ENCODE data around the gene VPS35L. TPM values are rescaled to one million over a fixed set of nuclear protein-coding genes. Genes with fewer than 3 reads are reported as not detected.
"Not testable (repeated sequence)": the region's sequence is repeated elsewhere in the genome, so short reads cannot be mapped to it uniquely, and the experiment has no call there.

VPS35L gene
- total RNA-seq, 1 donor from 2014 or later = 60.0 TPM

DNA sequence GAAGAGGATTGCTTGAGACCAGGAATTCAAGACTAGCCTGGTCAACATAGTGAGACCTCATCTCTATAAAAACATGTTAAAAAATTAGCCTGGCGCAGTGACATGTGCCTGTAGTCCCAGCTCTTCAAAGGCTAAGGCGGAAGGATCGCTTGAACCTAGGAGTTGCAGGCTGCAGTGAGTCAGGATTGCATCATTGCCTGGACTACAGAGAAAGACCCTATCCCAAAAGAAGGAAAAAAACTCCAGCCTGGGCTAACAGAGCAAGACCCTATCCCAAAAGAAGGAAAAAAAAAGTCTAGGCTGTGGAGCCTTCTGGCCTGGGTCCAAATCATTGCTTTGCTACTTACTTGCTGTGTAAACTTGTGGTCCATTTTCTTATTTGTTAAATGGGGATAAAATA lies 26.8 kb upstream of the VPS35L start:
- H3K4me3 Mint-ChIP-seq (ENCODE audit: unreplicated experiment) = no peak overlapping the region
- H3K36me3 Mint-ChIP-seq (ENCODE audit: low read depth, unreplicated experiment) = no peaks in the 10 kb centered on the region
- H3K27me3 Mint-ChIP-seq (ENCODE audit: unreplicated experiment) = peaks cover 1% of the 10 kb centered on the region
- no peak overlapping the region for H3K27ac Mint-ChIP-seq (ENCODE audit: unreplicated experiment)
- DNase-seq (ENCODE audit: low spot score) = no peak
- no peaks in the 10 kb centered on the region for H3K9me3 Mint-ChIP-seq (ENCODE audit: unreplicated experiment)
- TF ChIP-seq, protein P1, sequence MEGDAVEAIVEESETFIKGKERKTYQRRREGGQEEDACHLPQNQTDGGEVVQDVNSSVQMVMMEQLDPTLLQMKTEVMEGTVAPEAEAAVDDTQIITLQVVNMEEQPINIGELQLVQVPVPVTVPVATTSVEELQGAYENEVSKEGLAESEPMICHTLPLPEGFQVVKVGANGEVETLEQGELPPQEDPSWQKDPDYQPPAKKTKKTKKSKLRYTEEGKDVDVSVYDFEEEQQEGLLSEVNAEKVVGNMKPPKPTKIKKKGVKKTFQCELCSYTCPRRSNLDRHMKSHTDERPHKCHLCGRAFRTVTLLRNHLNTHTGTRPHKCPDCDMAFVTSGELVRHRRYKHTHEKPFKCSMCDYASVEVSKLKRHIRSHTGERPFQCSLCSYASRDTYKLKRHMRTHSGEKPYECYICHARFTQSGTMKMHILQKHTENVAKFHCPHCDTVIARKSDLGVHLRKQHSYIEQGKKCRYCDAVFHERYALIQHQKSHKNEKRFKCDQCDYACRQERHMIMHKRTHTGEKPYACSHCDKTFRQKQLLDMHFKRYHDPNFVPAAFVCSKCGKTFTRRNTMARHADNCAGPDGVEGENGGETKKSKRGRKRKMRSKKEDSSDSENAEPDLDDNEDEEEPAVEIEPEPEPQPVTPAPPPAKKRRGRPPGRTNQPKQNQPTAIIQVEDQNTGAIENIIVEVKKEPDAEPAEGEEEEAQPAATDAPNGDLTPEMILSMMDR (IDR thresholded peaks at IDR 0.05; ENCODE audit: unreplicated experiment) = no peak
- peaks cover 10% of the 10 kb centered on the region for H3K4me1 Mint-ChIP-seq (ENCODE audit: unreplicated experiment)

DNA sequence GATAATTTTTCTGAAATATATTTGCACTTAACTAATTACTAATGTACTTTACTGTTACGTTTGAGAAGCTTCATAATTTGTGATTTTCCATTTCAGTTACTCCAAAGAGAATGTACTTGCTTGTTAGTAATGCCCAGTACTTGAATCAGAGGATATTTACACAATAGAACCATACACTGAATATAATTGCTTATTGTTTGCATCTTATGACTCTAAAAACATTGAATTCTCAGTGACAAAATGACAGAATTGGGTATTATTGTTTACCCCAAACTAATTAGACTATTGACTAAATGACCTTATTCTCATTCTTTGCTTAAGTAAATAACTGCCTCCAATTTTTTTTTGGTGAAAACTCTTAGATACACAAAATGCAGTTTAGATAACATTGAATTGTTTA lies 22.9 kb upstream of the VPS35L start:
- no peak overlapping the region for H3K27ac Mint-ChIP-seq (ENCODE audit: unreplicated experiment)
- H3K36me3 Mint-ChIP-seq (ENCODE audit: low read depth, unreplicated experiment) = no peaks in the 10 kb centered on the region

DNA sequence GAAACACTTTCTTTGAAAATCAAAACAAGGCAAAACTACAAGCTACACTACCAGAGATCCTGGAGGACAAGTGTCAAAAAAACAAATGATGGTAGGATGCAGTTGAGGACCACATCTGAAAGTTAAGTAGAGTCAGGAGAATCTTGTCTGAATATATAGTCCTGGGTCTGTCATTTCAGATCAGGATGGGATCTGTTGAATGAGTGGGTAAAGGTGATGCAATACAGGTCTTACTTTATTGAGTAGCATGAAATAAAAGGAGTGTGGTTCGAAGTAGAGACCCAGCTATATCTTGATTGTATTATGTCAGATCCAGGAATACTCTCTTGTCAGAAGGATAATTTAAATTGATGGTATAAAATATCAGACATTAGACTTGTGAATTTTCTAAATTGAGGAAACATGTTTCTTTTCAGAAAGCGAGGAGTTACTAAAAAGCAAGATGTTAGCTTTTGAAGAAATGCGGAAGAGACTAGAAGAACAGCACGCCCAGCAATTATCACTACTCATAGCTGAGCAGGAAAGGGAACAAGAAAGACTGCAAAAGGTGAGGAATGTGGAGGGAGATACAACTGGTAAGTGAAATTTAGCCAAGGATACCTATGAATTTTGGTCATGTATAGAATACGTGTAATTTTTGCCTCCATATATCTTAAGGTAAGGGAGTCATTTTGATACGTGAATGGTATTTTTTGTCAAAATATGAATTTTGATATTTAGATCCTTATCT lies 15.1 kb upstream of the VPS35L start:
- no peak for DNase-seq (ENCODE audit: low spot score)
- Mint-ChIP-seq H3K27ac (ENCODE audit: unreplicated experiment) (no peak overlapping the region), H3K27me3 (ENCODE audit: unreplicated experiment) (peaks cover 3% of the 10 kb centered on the region), H3K4me1 (ENCODE audit: unreplicated experiment) (peaks cover 2% of the 10 kb centered on the region), H3K36me3 (ENCODE audit: low read depth, unreplicated experiment) (peaks cover 13% of the 10 kb centered on the region), H3K4me3 (ENCODE audit: unreplicated experiment) (no peak overlapping the region), H3K9me3 (ENCODE audit: unreplicated experiment) (no peaks in the 10 kb centered on the region)
- TF ChIP-seq, protein P1 (IDR thresholded peaks at IDR 0.05; ENCODE audit: unreplicated experiment) = no peak

More for the DNA sequence above, 22.9 kb upstream of the VPS35L start:
- H3K4me1 Mint-ChIP-seq (ENCODE audit: unreplicated experiment) = no peaks in the 10 kb centered on the region
- no peak for DNase-seq (ENCODE audit: low spot score)
- TF ChIP-seq, protein P1 (IDR thresholded peaks at IDR 0.05; ENCODE audit: unreplicated experiment) = no peak
- H3K27me3 Mint-ChIP-seq (ENCODE audit: unreplicated experiment) = no peaks in the 10 kb centered on the region
- H3K9me3 Mint-ChIP-seq (ENCODE audit: unreplicated experiment) = no peaks in the 10 kb centered on the region
- no peak overlapping the region for H3K4me3 Mint-ChIP-seq (ENCODE audit: unreplicated experiment)

DNA sequence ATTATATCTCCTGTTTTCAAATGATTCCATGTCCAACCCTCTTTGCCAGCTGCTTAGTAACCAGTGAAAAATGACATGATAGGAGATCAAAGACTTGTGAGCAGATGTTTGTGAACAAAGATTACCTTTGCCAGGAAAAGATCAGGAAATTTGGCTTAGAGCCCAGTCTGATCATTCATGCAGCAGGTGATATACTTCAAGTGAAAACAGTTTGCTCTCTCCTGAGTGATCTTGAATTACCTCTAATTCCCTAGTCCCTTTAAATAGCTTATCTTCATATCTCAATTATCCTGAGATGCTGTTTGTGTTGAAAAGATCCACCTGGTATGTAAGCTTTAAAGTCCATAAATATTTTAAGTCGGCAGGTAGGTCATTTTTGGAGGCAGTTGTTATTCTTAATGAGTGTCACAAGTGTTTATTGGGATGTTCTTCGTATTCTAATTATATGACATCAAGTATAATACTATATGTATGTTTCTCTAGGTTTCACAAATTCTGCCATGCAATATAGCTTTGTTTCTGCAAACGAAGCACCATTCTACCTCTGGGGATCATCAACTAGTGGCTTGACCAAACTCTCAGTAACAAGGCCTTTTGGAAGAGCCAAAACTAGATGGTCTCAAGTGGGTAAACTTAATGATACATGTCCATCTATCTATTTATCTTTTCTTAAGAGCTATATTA lies 13.2 kb upstream of the VPS35L start:
- Mint-ChIP-seq H3K4me1 (ENCODE audit: unreplicated experiment) (peaks cover 2% of the 10 kb centered on the region), H3K4me3 (ENCODE audit: unreplicated experiment) (no peak overlapping the region), H3K27me3 (ENCODE audit: unreplicated experiment) (peaks cover 3% of the 10 kb centered on the region), H3K36me3 (ENCODE audit: low read depth, unreplicated experiment) (peaks cover 13% of the 10 kb centered on the region), H3K9me3 (ENCODE audit: unreplicated experiment) (no peaks in the 10 kb centered on the region), H3K27ac (ENCODE audit: unreplicated experiment) (no peak overlapping the region)
- TF ChIP-seq, protein P1 (IDR thresholded peaks at IDR 0.05; ENCODE audit: unreplicated experiment) = no peak
- DNase-seq (ENCODE audit: low spot score) = no peak

DNA sequence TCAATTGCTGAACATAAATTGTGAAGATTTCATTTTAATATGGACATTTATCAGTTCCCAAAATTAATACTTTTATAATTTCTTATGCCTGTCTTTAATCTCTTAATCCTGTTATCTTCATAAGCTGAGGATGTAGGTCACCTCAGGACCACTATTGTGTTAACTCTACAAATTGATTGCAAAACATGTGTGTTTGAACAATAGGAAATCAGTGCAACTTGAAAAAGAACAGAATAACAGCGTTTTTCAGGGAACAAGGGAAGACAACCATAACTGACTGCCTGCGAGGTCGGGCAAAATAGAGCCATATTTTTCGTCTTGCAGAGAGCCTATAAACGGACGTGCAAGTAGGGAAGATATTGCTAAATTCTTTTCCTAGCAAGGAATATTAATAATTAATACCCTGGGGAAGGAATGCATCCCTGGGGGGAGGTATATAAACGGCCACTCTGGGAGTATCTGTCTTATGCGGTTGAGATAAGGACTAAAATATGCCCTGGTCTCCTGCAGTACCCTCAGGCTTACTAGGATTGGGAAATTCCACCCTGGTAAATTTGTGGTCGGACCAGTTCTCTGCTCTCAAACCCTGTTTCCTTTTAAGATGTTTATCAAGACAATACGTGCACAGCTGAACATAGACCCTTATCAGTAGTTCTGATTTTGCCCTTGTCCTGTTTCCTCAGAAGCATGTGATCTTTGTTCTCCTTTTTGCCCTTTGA lies 12.1 kb upstream of the VPS35L start:
- not testable (repeated sequence) for H3K27ac Mint-ChIP-seq (ENCODE audit: unreplicated experiment); H3K4me1 Mint-ChIP-seq (ENCODE audit: unreplicated experiment); H3K9me3 Mint-ChIP-seq (ENCODE audit: unreplicated experiment); DNase-seq (ENCODE audit: low spot score); H3K27me3 Mint-ChIP-seq (ENCODE audit: unreplicated experiment)
- Mint-ChIP-seq H3K36me3 (ENCODE audit: low read depth, unreplicated experiment) (peaks cover 13% of the 10 kb centered on the region), H3K4me3 (ENCODE audit: unreplicated experiment) (peak overlapping the region; percentile 70)

All from endothelial cell (in vitro differentiated cells).